Stomach (tissue), 4 donors: ENCODE results near the gene OXLD1.

Experiments
- CTCF ChIP-seq, 7 experiments: fragments of 450-650 bp in 4 of 7; fragments of 200-600 bp in 3 of 7; sonication (generic) in 3 of 7; IDR thresholded peaks; one replicate each; pipeline ENCODE4 v1.5.1; 2016 to 2019; ENCODE audit warnings: antibody characterized with exemption in 7 of 7, control low read depth in 2 of 7, mild to moderate bottlenecking in 1 of 7
- EP300 ChIP-seq: sonication (generic); formaldehyde crosslinking; IDR thresholded peaks from one replicate; pipeline ENCODE4 v1.6.1; 2017; ENCODE audit warnings: antibody characterized with exemption
- POLR2A ChIP-seq, 4 donors: fragments of 450-650 bp; IDR thresholded peaks; one replicate each; pipeline ENCODE4 v1.6.1; 2016; ENCODE audit warnings: antibody characterized with exemption in 4 of 4, control low read depth in 2 of 4, mild to moderate bottlenecking in 1 of 4, moderate library complexity in 1 of 4
- POLR2AphosphoS5 ChIP-seq, 3 donors: sonication (generic); formaldehyde crosslinking; IDR thresholded peaks; one replicate each; pipeline ENCODE4 v1.6.1; 2016; ENCODE audit warnings: antibody characterized with exemption in 3 of 3

GRCh38 chr17:81672504-81672903 lies 6.1 kb upstream of the OXLD1 start:
- TF ChIP-seq CTCF (IDR thresholded peaks at IDR 0.05) (no peak), POLR2A (IDR thresholded peaks at IDR 0.05) (no peak), POLR2AphosphoS5 (IDR thresholded peaks at IDR 0.05) (no peak), EP300 (no peak)
